Epithelial cell of esophagus (primary cell): ENCODE measurements around the gene CTXND1.

ENCODE experiments used
- DNase-seq: peaks from one replicate; pipeline ENCODE4 v3.0.0; 2010; ENCODE audit warnings: low read depth
- H3K4me3 ChIP-seq: 2 replicates; pipeline ENCODE4 v1.5.1; 2011; ENCODE audit warnings: mild to moderate bottlenecking, low read length, control low read depth
- CTCF ChIP-seq: IDR thresholded peaks from 2 replicates; pipeline ENCODE4 v1.5.1; 2011; ENCODE audit warnings: low read depth, mild to moderate bottlenecking, low read length, control low read depth, inconsistent platforms; ENCODE audit not compliant: insufficient read depth; ENCODE audit errors: missing control alignments

Gene CTXND1

GRCh38 chr15:80260551-80260950 lies 8.5 kb upstream of the CTXND1 start:
- H3K4me3 ChIP-seq, result no peak overlapping the region
- DNase-seq, result no peak
- TF ChIP-seq CTCF, result no peak

GRCh38 chr15:80259942-80260510 lies 8.0 kb upstream of the CTXND1 start:
- DNase-seq, result no peak
- no peak overlapping the region for H3K4me3 ChIP-seq
- TF ChIP-seq CTCF, result no peak

GRCh38 chr15:80251428-80252120 lies 439 bp downstream of the CTXND1 start:
- no peak for DNase-seq
- H3K4me3 ChIP-seq, result no peak overlapping the region
- TF ChIP-seq CTCF, result no peak

- TF ChIP-seq CTCF, result no peak
- no peak overlapping the region for H3K4me3 ChIP-seq
- DNase-seq, result no peak
Observed at GRCh38 chr15:80250614-80251427, 1.2 kb downstream of the CTXND1 start.

GRCh38 chr15:80249973-80250372 lies 2.0 kb downstream of the CTXND1 start:
- DNase-seq, result no peak
- no peak for TF ChIP-seq CTCF
- H3K4me3 ChIP-seq, result no peak overlapping the region

- TF ChIP-seq CTCF, result no peak
- no peak overlapping the region for H3K4me3 ChIP-seq
- no peak for DNase-seq
Observed at GRCh38 chr15:80247320-80247719, 4.7 kb downstream of the CTXND1 start.
